CD1c-positive myeloid dendritic cell (primary cell): Measurements from ENCODE around the gene MGMT.

ENCODE experiments used
- DNase-seq: peaks from one replicate; pipeline ENCODE4 v3.0.0-alpha.2; 2016; ENCODE audit errors: extremely low spot score

MGMT gene

DNA sequence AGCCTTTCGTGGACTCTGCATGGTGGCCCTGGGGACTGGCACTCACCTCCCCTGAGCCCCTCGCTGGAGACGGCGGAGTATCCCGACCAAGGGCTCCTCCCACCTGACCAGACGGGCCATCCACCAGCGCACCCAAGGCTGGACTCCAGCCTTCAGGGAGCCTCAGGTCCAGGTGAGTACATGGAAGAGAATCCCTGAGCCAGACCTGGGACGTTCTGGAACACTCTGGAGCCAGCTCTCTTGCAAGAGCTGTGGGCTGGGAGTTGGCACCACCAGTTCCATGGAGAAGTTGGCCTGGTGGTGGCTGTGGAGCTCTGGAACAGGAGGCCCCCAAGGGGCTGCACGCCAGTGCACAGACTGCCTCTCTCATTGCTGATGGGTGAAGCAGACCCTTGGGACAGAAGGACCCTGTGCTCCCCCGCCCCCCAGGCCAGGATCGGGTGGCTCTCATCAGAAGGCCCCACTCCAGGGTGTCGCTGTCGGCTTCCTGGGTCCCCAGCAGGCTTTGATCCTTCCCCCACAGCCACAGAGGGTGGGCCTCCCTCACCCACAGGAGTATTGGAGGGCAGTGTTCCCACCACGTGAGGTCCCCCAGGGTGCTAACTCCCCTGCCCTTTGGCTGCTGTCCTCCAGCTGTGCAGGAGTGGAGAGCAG lies 307.2 kb downstream of the MGMT start:
- no peak for DNase-seq

DNA sequence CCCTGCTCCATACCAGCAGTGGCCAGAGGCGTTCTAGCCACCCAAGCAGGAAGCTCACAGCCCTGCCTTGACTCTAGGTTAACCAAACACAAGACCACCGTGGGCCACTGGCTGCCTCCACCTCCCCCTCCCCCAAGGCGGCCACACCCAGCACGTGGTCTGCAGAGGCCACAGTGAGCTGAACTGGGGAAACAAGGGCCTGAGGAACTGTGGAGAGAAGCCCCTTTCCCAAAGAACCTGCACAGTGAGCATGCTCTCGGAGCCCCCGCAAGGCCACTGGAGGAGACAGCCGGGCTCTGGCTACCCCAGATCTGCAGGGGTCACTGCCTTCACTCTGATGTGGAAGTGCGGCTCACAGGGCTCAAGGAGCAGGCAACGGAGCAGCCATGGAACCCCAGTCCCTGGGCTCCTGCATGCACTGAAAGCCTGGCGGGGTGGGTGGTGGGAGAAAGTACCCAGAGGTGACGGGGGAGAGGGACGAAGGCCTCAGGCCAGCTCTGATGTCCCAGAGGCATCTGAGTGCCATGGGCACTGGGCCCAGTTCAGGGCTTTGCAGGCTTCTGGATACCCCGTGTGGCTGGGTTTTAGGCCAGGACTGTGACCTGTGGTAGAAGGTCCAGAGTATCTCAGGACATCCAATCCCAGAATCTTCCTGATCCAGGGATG lies 307.8 kb downstream of the MGMT start:
- no peak for DNase-seq

DNA sequence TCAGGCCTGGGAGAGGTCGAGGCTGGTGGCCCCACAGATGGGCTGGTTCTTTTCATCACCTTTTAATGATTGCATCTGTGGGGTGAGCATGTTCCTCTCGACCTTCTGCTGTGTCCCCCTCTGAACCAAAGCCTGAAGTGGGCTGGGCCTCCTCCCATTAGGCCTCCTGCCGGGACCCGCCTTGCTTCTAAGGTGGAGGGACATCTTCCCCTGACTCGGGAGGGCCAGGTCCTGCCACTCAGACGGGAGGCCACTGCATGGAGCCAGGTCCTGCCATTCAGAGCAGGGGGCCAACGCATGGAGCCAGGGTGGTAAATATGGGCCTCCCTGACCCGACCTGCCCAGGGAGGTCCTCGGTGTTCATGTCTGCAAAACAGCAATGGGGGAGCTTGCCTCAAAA lies 308.6 kb downstream of the MGMT start:
- no peak for DNase-seq

DNA sequence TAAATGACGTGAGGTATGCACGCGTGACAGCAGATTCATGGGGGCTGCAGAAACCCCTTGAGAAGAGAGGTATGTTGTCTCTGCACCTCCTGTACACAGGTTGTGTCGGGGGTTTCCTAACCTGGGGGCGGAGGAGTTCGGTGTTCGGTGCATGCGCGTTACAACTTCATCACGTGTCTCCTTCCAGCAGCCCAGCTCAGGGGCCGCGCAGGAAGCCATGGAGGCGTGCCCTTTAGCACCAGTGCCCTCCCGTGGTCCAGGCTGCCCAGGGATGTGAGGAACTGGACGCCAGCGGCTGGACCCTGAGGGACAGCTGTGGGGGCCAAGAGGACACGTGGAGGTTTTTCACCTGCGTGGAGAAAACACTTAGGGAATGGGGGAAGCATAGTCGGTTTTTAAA lies 310.6 kb downstream of the MGMT start:
- DNase-seq = no peak

DNA sequence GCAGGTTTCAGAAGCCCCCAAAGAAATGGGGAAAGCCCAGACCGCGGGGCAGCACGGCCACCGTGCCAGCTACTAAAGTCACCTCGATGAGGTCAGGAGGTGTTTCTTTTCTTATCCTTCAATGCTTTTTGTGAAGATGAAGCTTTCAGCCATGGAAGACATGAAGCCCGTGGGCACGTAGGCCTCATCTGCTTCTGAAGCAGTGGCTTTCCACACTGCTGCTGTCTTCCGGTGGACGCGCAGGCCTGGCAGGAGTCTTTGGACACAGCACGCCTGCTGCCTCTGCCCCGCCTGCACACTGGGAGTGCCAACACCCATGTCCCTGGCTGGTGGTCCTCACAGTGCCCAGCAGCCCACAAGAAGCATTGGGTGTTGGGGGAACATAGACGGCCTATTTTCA lies 311.5 kb downstream of the MGMT start:
- no peak for DNase-seq

DNA sequence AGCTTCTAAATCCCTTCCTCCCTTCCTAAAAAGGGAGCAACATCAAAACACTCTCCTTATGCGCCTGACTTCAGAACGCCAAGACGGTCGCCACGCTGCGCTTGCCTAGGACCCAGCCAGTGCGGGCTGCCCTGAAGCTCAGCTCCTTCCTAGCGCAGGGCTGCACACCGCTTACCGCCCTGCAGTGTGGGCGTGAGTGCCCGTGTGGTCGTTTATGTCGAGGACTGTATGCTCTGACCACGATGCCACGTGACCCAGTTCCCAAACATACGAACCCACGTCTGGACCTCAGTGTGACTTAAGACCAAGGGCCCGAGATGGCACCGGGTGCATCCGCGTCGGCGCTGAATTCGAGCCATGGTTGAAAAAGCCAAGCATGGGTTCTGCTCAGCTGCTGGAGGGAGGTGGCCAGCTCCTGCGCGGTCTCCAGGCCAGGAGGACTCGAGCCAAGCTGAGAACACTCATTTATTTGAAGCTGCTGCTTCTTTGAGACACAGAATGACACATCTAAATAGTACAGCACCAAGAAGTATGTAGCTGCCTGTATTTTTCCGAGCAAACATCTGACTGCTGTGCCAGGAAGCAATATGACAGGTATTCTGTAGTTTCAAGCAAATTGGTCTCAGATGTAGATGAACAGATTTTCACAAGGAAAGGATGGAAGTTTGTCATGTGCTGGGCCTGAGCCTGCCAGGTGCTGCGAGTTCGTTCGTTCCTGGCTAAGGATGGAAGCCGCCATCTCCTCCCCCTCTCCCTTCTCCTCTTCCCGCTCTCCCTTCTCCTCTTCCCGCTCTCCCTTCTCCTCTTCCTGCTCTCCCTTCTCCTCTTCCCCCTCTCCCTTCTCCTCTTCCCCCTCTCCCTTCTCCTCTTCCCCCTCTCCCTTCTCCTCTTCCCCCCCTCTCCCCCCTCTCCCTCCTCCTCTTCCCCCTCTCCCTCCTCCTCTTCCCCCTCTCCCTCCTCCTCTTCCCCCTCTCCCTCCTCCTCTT lies 312.4 kb downstream of the MGMT start:
- no peak for DNase-seq

DNA sequence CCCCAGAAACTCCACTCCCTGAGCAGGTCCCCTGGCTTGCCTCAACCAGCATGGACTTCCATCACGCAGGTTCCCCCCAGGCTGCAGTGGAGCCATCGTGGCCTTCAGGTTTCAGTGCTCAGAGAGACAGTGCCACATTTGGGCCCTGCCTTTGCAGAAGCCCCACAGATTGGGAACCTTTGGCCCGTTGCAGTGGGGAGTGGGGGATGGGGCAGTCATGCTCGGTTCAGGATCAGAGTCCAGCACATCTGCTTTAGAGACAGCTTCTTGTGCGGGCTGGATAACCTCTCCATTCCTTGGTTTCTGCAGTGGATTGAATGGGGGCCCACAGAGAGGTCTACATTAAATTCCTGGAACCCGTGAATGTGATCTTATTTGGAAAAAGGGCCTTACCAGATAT lies 313.2 kb downstream of the MGMT start:
- DNase-seq = no peak

DNA sequence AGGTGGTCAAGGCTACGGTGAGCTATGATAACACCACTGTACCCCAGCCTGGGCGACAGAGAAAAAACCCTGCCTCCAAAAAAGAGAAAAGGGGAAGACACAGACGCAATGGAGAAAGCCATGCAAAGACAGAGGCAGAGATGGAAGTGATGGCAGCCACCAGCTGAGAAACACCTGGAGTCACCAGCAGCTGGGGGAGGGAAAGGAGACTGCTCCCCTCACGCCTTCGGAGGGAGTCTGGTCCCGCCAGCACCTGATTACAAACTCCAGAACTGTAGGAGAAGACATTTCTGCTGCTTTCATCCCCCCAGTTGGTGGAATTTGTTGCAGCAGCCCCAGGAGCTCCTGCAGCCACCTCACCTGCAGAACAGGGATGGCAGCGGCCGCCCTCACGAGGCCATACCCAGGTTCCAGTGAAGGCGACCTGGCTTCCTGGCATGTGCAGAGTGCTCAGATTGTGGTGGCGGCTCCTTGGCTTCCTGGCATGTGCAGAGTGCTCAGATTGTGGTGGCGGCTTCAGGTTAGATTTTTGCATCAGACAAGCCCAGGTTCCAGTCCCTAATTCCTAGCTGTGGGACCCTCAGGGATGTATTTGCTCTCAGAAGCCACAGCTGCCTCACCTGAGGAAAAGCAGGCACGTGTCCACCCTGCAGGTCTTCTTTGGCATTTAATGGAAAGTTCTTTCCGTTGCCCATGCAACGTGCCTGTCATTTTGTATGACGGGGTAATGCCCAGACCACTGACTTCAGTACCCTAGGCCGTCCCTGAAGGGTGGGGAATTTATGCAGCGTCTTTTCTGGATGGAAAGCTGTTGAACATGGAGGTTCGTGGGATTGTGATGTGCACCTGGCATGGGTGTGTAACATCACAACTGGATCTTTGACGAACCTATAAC lies 314.1 kb downstream of the MGMT start:
- DNase-seq = no peak

DNA sequence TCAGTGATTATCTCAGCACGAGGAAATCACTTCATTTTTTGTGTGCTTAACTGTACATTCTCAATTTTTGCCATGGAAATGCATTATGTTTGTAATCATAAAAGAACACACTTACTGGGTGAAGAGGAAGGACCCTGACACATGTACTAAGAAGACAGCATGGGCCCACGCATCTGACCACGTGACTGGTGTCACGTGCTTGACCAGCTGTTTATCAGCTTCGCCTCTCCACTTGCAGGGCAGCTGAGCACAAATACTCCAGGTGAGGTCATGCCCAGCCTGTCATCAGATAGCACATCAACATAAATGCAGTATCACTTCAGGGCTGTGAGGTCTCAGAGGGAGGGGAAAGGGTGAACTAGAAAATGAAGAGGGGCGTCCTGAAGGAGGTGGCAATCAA lies 317.2 kb downstream of the MGMT start:
- DNase-seq = no peak

DNA sequence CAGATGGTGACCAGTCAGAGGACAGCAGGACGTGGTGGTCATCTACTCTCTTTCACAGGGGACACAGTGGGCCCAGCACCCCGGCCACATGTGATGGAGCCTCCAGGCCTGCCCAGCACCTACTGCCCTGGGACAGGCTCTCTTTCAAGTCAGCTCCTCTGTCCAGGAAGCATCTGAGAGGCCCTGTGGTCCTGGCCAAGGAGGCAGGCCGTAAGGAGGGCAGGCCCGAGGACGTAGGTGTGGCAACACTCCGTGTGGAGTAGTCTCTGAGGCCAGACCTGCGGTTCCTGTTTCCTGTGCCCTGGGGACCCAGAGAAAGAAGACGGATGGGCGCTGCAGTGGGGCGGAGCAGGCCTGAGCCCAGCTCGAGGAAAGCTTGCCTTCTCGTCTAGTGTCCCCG lies 317.9 kb downstream of the MGMT start:
- no peak for DNase-seq

DNA sequence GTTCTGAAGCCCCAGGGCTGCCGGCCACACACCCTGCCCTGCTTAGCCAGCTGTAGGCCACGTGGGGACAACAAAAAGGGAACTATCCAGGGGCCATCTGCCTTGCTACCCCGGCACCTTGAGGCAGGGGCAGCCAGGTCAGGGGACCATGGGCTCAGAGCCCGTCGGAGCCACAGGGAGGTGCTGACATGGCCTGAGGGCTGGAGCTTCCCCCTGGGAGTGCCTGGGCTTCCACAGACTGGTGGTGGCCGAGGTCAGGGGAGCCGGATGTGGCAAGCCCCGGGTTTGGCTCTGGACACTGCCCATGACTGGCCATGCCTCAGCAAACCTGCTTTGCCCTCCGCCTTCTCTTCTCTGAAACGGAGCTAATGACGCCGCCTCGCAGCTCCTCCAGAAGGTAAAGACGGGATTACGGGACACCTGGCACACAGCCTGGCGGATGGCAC lies 318.5 kb downstream of the MGMT start:
- DNase-seq = no peak

DNA sequence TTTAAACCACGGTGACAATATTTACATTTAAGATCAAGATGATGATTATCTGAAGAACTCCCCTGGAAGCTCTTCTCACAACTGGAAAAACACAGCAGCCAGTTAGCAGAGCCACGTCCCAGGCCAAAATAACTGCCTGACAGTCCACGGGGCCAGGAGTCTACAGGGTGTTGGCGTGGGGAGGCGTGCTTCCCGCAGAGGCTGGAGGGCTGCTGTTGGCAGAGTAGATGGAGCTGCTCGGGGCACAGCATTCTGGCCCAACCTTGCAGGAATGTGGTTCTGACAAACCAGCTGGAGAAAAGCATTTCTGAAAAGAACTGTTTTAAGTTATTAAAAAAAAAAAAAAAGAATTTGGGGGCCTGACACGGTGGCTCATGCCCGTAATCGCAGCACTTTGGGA lies 319.2 kb downstream of the MGMT start:
- no peak for DNase-seq

DNA sequence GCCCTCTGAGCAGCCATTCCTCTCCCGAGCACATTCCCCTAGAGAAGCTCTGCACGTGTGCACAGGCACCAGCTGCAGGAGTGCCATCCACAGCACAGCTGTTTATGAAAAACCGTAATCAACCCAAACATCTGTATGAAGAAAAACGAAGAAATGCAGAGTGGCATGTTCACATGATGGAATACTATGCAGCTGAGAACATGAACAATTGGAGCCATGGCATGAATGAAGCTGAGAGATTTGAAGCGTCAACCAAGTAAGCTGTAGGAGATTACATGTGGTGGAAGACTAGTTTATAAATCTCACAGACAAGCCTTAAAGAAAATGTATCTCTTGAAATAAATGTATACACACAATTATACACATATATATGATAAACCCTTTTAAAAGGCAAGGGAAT lies 320.5 kb downstream of the MGMT start:
- no peak for DNase-seq

DNA sequence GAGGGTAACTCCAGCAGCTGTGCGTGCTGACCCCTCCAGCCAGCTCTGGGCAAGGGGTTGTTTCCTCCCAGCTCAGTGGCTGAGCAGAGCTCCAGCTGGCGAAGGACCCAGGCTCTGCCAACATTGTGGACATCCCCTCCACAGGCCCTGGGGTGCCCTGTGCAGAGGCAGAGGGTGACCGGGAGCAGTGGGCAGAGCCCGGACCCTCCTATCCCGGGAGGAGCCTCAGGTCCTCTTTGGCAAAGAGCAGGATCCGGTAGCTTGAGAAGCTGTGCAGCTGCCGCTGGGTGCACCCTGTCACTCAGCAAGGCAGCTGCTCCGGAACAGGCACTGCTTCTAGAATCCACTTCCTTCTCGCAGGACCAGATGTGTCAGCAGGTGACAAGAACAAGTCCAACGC lies 321.2 kb downstream of the MGMT start:
- DNase-seq = no peak

DNA sequence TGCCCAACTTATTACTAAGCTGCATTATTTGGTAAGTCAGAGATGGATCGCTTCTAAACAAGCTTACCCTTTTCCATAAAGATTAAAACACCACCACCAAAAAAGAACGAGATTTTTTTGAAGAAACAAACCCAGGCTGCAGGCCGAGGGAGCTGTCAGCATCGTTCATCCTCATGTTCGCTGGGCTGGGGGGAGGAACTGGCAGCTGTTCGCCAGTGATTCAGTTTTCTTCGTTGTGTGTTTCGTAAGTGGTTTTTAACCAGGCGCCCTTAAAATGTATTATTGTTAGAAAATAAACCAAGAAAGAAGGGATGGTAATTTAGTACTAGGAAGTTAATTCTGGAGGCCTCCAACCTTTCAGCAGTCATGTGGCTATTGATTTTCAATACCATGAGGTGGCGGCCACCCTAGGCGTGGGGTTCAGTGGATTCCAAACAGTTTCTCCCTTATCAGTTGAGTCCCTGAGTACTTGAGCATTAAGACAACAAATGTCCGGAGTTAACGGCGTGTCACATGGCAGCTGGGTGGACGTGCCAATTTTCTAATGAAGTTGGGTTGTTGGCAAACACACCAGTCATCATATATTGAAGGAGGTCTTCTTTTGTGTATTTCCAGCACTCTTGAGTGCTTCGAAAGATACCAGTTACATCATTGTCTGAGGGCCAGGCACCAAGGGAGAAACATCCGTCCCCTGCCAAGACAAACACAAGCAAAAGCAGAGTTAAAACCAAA lies 323.8 kb downstream of the MGMT start:
- DNase-seq = no peak

DNA sequence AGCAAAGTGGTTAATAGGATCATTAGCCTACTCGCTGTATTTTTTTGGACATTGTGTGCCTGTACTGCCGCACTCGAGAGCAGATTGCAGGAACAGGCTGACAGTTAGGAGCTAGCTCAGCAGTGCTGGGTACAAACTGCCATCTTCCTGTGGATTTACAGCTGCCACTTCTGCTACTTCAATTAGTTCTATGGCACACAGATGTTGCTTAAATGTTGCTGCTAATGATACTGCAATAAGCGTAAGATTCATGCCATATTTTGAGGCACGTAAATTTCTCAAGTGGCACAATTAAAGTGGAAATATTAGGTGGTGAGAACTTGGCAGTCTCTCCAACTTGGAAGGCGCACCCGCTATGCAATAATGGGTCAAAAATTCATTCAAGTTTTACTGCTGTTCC lies 325.1 kb downstream of the MGMT start:
- DNase-seq = no peak

DNA sequence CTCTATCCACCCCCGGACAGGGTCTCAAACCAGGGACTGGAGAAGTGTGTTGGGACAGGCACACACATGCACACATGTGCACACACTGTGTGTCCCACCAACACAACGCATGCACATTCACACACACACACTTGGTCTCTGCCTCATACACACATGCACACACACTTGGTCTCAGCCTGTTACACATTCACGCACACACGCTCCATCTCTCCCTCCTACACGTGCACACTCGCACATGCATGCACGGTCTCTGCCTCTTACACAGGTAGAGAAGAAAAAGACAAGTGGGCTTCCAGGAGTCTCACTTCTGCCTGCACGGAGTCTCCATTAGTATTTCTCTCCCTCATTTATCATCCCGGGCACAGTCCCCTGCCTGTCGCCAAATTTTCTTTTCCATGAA lies 325.8 kb downstream of the MGMT start:
- DNase-seq = no peak

DNA sequence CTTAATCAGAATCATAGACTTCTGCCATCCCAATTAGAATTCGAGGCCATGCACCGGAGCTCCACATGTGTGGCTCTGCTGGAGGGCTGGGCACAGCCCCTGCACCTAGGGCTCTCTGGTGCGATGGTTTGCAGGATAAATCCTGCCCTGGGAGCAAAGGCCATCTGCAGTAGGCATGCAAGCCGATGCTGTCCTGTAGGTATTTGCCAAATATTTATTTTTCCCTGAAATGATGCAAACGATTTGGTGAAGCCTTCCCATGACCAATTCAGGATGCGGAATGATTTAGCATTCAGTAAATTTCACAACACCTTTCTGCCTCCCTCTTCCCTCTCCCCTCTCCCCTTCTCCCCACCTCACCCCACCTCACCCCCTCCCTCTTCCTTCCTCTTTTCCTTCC lies 326.4 kb downstream of the MGMT start:
- DNase-seq = no peak

DNA sequence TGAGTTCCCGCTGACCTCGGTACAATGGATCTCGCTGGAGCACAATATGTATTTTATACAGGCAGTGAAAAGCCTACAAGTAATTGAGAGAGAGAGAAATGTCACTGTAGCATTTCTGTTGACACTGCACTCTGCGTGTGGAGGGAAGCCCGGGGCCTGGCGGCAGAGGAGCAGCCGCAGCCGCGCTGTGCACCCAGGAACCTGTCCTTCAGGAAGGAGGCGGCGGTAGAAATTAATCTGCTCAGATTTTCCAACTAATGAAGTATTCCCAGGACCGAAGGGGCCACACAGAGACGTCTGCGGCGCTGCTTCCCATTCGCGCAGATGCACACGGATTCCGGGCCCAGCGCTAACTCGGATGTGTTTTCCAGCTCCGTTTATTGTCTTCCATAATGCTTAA lies 327.0 kb downstream of the MGMT start:
- no peak for DNase-seq

DNA sequence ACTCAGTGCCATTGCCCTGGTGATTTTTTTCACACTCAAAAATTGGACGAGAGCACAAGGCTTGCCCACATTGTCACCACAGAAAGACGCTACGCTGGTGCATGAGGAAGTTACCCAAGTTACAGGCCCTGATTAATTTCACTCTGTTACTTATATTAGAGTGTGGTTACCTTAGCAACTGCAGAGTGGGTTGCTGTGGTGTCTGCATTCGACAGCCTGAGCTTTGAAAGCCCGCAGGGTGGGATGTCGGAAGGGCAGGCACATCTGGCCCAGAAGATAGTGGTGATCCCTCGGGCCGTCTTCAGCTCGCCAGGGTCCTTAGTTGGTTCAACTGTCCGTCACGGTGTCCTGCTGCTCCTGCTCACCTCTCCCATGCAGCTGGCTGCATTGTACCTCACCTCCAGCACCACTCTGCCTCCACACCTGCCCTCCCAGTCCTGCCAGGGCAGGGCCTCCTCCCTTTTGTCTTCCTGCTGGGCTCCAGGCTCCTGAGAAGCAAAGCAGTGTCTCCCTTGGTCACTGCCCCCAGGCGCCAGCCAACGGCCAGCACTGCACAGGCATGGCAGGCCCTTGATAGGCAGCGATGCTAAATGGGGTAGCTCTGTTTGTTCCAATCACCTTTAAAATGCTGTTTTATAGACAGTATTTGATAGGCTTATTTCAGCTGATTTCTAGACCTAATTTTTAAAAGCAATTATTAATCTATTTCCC lies 329.8 kb downstream of the MGMT start:
- no peak for DNase-seq
